Stomach (tissue), 9 donors: ENCODE results near the gene BIVM. TPM values are rescaled to one million over a fixed set of nuclear protein-coding genes. Genes with fewer than 3 reads are reported as not detected.

Source experiments
- DNase-seq, 2 donors: peaks; one replicate each; pipeline versions ENCODE4 v3.0.0 to v3.0.0-alpha.2; 2013 to 2019
- H3K27ac ChIP-seq, 5 donors: fragments of 200-600 bp in 4 of 5; sonication (generic) in 4 of 5; one replicate each; pipeline ENCODE4 v1.5.1; 2013 to 2019; ENCODE audit warnings: mild to moderate bottlenecking in 1 of 5, moderate library complexity in 1 of 5
- H3K27me3 ChIP-seq, 3 donors: fragments of 200-600 bp; sonication (generic); one replicate each; pipeline ENCODE4 v1.5.1; 2017 to 2019; ENCODE audit warnings: mixed run types in 1 of 3
- H3K36me3 ChIP-seq, 4 donors: fragments of 200-600 bp; sonication (generic); 1 replicate in 3 of 4; 2 replicates in 1 of 4; pipeline ENCODE4 v1.5.1; 2016 to 2019
- H3K4me1 ChIP-seq, 4 donors: fragments of 200-600 bp; sonication (generic); one replicate each; pipeline ENCODE4 v1.5.1; 2016 to 2019
- H3K4me3 ChIP-seq, 4 donors: fragments of 200-600 bp; sonication (generic) in 3 of 4; one replicate each; pipeline ENCODE4 v1.5.1; 2016 to 2019; ENCODE audit warnings: mild to moderate bottlenecking in 1 of 4
- H3K9me3 ChIP-seq, 4 donors: fragments of 200-600 bp; sonication (generic); one replicate each; pipeline ENCODE4 v1.5.1; 2016 to 2019
- CTCF ChIP-seq, 7 experiments: fragments of 450-650 bp in 4 of 7; fragments of 200-600 bp in 3 of 7; sonication (generic) in 3 of 7; IDR thresholded peaks; one replicate each; pipeline ENCODE4 v1.5.1; 2016 to 2019; ENCODE audit warnings: antibody characterized with exemption in 7 of 7, control low read depth in 2 of 7, mild to moderate bottlenecking in 1 of 7
- EP300 ChIP-seq: sonication (generic); formaldehyde crosslinking; IDR thresholded peaks from one replicate; pipeline ENCODE4 v1.6.1; 2017; ENCODE audit warnings: antibody characterized with exemption
- POLR2A ChIP-seq, 4 donors: fragments of 450-650 bp; IDR thresholded peaks; one replicate each; pipeline ENCODE4 v1.6.1; 2016; ENCODE audit warnings: antibody characterized with exemption in 4 of 4, control low read depth in 2 of 4, mild to moderate bottlenecking in 1 of 4, moderate library complexity in 1 of 4
- POLR2AphosphoS5 ChIP-seq, 3 donors: sonication (generic); formaldehyde crosslinking; IDR thresholded peaks; one replicate each; pipeline ENCODE4 v1.6.1; 2016; ENCODE audit warnings: antibody characterized with exemption in 3 of 3
- WGBS, 5 donors: extraction: QIAGEN DNeasy Blood & Tissue Kit in 3 of 5; methylation state at CpG; one replicate each; pipeline versions ENCODE4 v1.1.5 to v1.1.7; 2013 to 2018; 5-methylcytosine and 5-hydroxymethylcytosine counted together
- intact Hi-C: fragments of 100-400 bp; cut with DNase I; formaldehyde crosslinking; loops from one replicate; pipeline ENCODE4 v1.15.1; 2023; ENCODE audit warnings: low total_unique reads
- polyA plus RNA-seq, 3 donors: library from polyadenylated mRNA; stranded (reverse); fragments of 200-250 nt; gene quantifications; one replicate each; pipeline ENCODE4 v1.2.3, GENCODE V29; 2013
- total RNA-seq, 5 donors: library from RNA; depleted of rRNA; stranded (reverse); fragments of >200 nt; gene quantifications; one replicate each; pipeline versions ENCODE4 v1.1.0 to v1.2.3, GENCODE V29; 2014 to 2016
- donor health status: healthy with polysubstance abuse.
- donor health status: Bipolar disorder and iron deficiency.
- donor health status: healthy.

BIVM gene
- total and polyA plus RNA-seq, 8 donors = 2.6 to 82.9 (median 14.4) TPM

DNA sequence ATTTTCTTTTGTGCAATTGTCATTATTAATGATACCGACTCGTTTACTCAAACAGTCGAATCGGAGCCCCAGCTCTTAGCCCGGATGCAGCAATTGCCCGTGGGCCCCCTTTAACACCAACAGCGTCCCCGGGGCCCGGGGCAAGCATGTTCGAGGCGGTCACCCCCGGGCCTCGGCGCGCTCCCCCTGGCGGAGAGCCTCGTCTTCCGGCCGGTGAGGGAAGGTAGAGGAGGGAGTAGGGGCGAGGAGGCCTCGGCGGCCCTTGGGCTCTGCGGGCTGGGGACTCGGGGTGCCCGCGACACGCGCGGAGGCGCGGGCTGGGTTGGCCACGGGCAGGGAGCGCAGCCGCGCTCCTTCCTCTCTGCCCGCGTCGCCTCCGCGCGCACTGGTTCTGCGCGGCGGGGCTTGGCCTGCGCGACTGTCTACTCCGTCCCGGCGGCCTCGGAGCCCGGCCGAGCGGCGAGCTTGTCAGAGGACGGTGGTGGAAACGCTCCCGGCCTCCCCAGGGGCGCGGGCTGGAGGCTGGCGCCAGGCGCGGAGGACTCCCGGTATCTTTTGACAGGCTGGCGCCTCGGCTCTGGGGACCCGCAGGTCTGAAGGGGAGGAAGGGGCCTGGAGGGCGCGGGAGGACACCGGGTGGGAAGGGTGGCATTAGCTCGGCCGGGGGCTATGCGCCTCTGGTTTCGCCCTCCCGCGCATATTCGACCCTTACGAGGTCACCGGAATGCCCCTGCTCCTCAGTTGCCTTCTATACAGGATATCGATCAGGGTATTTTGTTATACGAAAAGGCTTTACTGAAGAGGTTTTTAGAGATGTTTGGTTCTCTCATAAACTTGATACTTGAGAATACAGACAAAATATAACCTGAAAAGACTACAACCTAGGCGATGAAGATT is 1.5 kb downstream of the BIVM start:
- intact Hi-C loops = no loop called here
- H3K27ac ChIP-seq = peak overlapping the region; percentile 55 to 87 (median 83)
- H3K9me3 ChIP-seq = no peaks in the 10 kb centered on the region
- H3K36me3 ChIP-seq = peaks cover 0 to 2% (median 0%) of the 10 kb centered on the region in 4 donors
- peak; percentile 83 to 95 for DNase-seq
- peaks cover 5 to 47% (median 34%) of the 10 kb centered on the region in 4 donors for H3K4me1 ChIP-seq
- H3K27me3 ChIP-seq = no peaks in the 10 kb centered on the region
- H3K4me3 ChIP-seq = peak overlapping the region; percentile 79 to 90 (median 87)
- TF ChIP-seq POLR2AphosphoS5 (IDR thresholded peaks at IDR 0.05) (peak in 2 of 3 donors; percentile 20 to 74), CTCF (IDR thresholded peaks at IDR 0.05) (peak in 5 of 7 experiments; percentile 31 to 78 (median 61)), POLR2A (IDR thresholded peaks at IDR 0.05) (no peak)
- 1 to 2% (median 1%) methylated on average over 40 to 81 of the region's 81 CpGs for WGBS, 5 donors

DNA sequence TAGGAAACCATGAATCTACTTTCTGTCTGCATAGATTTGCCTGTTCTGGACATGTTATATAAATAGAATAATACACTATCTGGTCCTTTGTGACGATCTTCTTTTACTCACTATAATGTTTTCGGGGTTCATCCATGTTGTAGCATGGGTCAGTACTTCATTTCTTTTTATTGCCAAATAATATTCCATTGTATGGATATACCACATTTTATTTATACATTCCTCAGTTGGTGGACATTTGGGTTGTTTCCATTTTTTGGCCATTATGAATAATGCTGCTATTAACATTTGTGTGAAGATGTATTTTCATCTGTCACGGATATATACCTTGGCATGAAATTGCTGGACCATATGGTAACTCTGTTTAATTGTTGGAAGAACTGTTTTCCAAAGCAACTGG is 6.8 kb downstream of the BIVM start:
- TF ChIP-seq EP300 = no peak
- no peak for TF ChIP-seq CTCF (IDR thresholded peaks at IDR 0.05)
- TF ChIP-seq POLR2AphosphoS5 (IDR thresholded peaks at IDR 0.05) = no peak
- TF ChIP-seq POLR2A (IDR thresholded peaks at IDR 0.05) = no peak
- DNase-seq = no peak
- Histone ChIP-seq H3K9me3 (peaks cover 0 to 8% (median 0%) of the 10 kb centered on the region in 4 donors), H3K4me3 (no peak overlapping the region), H3K4me1 (peaks cover 0 to 28% (median 14%) of the 10 kb centered on the region in 4 donors), H3K27me3 (no peaks in the 10 kb centered on the region), H3K36me3 (peaks cover 0 to 17% (median 12%) of the 10 kb centered on the region in 4 donors), H3K27ac (no peak overlapping the region)
- WGBS, 5 donors = 93 to 99% (median 96%) methylated on average over 3 of the region's 3 CpGs
- intact Hi-C loops = no loop called here

- Histone ChIP-seq H3K27ac (no peak overlapping the region), H3K4me1 (peaks cover 0 to 16% (median 3%) of the 10 kb centered on the region in 4 donors), H3K4me3 (no peak overlapping the region), H3K36me3 (peaks cover 0 to 30% (median 20%) of the 10 kb centered on the region in 4 donors), H3K9me3 (peaks cover 0 to 17% (median 4%) of the 10 kb centered on the region in 4 donors), H3K27me3 (no peaks in the 10 kb centered on the region)
- no peak for DNase-seq
- TF ChIP-seq POLR2AphosphoS5 (IDR thresholded peaks at IDR 0.05) (no peak), CTCF (IDR thresholded peaks at IDR 0.05) (no peak), POLR2A (IDR thresholded peaks at IDR 0.05) (no peak), EP300 (no peak)
- WGBS, 5 donors = 91 to 94% (median 92%) methylated on average over 3 of the region's 3 CpGs
- intact Hi-C loops = no loop called here
Observed at GRCh38 chr13:102807699-102808098, 8.8 kb downstream of the BIVM start.

- peaks cover 0 to 39% (median 31%) of the 10 kb centered on the region in 4 donors for H3K36me3 ChIP-seq
Observed at GRCh38 chr13:102812611-102813287, 13.8 kb downstream of the BIVM start.

More at GRCh38 chr13:102812611-102813287, 13.8 kb downstream of the BIVM start:
- Histone ChIP-seq H3K27me3 (no peaks in the 10 kb centered on the region), H3K4me1 (peaks cover 0 to 24% (median 3%) of the 10 kb centered on the region in 4 donors), H3K9me3 (peaks cover 0 to 17% (median 4%) of the 10 kb centered on the region in 4 donors), H3K4me3 (no peak overlapping the region), H3K27ac (no peak overlapping the region)
- DNase-seq = no peak
- no peak for TF ChIP-seq POLR2AphosphoS5 (IDR thresholded peaks at IDR 0.05)
- no peak for TF ChIP-seq POLR2A (IDR thresholded peaks at IDR 0.05)
- no peak for TF ChIP-seq EP300
- TF ChIP-seq CTCF (IDR thresholded peaks at IDR 0.05) = no peak
- intact Hi-C loops = no loop called here
